Hepatocyte (in vitro differentiated cells): ENCODE results near the gene CEP112.

Source experiments
- EZH2 ChIP-seq: fragments of 200-600 bp; sonication (generic); IDR thresholded peaks from 2 replicates; pipeline ENCODE4 v1.6.1; 2016; ENCODE audit warnings: antibody characterized with exemption, mild to moderate bottlenecking, borderline replicate concordance
- EZH2phosphoT487 ChIP-seq: fragments of 200-600 bp; sonication (generic); IDR thresholded peaks from one replicate; pipeline ENCODE4 v1.6.1; 2018; ENCODE audit warnings: antibody characterized with exemption, mild to moderate bottlenecking, low read depth, moderate library complexity; ENCODE audit not compliant: unreplicated experiment, severe bottlenecking
- TF ChIP-seq, protein P1 (sequence below): fragments of 200-600 bp; sonication (generic); IDR thresholded peaks from 2 replicates; pipeline ENCODE4 v1.5.1; 2016; ENCODE audit warnings: antibody characterized with exemption, mild to moderate bottlenecking; ENCODE audit not compliant: poor library complexity

DNA sequence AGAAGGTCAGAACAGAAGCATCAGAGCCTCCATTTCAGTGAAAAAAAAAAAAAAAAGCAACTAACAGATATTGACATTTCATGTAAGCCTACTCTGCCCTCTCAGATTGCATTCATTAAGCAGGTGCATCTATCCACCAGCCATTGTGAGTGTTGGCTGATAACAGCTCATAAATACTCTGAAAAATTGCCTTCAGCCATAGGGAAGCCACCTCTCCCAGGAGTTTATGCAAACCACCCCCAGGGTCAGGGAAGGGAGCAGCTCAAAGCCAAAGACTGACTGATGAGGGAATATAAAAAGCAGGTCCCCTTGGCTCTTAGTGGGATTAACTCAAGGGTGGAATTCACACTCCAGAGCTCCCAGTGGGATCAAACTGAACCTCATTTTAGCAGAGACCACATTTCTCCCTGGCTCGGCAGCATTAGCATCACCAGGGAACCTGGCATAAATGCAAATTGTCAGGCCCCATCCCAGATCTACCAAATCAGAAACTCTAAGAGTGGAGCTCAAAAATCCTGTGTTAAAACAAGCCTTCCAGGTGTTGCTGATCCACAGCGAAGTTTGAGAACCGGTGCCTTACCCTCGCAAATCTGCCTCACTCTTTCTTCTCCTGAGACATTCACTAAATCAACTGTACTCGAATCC is 23.1 kb upstream of the CEP112 start:
- TF ChIP-seq, protein P1, sequence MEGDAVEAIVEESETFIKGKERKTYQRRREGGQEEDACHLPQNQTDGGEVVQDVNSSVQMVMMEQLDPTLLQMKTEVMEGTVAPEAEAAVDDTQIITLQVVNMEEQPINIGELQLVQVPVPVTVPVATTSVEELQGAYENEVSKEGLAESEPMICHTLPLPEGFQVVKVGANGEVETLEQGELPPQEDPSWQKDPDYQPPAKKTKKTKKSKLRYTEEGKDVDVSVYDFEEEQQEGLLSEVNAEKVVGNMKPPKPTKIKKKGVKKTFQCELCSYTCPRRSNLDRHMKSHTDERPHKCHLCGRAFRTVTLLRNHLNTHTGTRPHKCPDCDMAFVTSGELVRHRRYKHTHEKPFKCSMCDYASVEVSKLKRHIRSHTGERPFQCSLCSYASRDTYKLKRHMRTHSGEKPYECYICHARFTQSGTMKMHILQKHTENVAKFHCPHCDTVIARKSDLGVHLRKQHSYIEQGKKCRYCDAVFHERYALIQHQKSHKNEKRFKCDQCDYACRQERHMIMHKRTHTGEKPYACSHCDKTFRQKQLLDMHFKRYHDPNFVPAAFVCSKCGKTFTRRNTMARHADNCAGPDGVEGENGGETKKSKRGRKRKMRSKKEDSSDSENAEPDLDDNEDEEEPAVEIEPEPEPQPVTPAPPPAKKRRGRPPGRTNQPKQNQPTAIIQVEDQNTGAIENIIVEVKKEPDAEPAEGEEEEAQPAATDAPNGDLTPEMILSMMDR, result no peak
- no peak for TF ChIP-seq EZH2
- TF ChIP-seq EZH2phosphoT487, result no peak
